GM21825 (cell line): ENCODE data around the gene TMEM214.
A peak's percentile ranks its signal among the peaks of the same experiment; 100 is the strongest.

Source experiments
- ATAC-seq: cut with Tn5 transposase; IDR thresholded peaks from one replicate; pipeline ENCODE4 v1.9.1; 2021; ENCODE audit warnings: mild to moderate bottlenecking, moderate library complexity; ENCODE audit not compliant: unreplicated experiment

The TMEM214 gene

DNA sequence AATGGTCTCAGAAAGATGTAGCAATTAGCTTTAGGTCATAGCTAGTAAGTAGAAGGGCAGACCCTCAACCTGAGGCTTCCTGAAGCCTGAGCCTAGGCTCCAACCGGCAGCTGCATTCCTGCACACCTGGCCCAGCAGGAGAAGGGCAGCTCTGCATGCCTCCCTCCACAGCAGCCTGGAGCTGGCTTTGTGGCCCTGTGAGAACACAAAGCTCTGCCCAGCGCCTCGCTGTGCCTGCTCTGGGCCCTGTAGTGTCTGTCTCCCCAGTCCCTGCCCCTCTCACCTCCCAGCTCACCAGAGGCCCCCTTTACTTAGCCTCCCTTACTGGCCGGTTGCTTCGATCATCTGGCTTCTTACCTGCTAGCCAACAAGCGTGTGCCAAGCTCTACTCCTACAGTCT, 6.7 kb downstream of the TMEM214 start:
- ATAC-seq: no peak

DNA sequence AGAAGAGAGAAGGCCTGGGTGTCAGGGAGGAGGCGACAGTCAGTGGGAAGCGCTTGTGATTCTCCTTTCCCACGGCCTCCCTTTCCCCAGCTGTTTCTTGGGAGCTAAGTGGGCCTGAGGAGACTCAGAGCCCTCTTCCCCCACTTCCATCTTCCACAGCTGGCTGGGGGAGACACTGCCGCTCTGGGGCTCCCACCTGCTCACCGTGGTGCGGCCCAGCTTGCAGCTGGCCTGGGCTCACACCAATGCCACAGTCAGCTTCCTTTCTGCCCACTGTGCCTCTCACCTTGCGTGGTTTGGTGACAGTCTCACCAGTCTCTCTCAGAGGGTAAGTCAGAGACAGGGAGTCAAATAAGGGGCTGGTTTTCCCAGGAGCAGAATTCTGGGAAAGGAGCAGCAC, 7.1 kb downstream of the TMEM214 start:
- no peak for ATAC-seq

DNA sequence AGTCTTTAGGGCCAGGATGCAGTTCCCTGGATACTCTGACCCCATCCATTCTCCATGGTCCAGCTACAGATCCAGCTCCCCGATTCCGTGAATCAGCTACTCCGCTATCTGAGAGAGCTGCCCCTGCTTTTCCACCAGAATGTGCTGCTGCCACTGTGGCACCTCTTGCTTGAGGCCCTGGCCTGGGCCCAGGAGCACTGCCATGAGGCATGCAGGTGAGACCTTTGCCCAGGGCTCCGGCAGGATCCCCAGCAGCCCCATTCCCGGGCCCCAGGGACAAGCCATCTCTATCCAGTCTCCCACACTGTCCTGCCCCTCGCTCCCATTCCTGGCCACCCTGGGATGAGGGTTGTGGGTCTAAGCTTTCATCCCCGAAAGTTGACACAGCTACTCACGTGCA, 7.5 kb downstream of the TMEM214 start:
- no peak for ATAC-seq

DNA sequence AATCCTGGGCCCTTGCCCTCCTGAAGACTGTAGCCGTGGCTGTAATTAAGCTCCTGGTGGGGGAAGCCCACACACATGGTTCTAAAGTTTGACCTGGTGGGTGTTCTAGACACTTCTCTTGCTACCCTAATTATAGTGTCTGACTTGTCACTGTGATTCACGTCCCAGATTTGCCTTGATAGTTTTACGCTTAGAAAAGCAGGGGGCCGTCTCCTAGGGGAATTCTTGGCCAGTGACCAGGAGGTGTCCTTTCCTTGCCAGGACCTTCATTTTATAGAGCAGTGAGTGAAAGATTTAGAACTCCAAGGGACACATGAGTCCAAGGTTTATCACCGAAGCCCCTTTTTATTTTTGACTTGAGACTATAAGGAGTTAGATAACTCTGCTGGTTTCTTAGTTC, 9.0 kb downstream of the TMEM214 start:
- peak; percentile 26 for ATAC-seq

DNA sequence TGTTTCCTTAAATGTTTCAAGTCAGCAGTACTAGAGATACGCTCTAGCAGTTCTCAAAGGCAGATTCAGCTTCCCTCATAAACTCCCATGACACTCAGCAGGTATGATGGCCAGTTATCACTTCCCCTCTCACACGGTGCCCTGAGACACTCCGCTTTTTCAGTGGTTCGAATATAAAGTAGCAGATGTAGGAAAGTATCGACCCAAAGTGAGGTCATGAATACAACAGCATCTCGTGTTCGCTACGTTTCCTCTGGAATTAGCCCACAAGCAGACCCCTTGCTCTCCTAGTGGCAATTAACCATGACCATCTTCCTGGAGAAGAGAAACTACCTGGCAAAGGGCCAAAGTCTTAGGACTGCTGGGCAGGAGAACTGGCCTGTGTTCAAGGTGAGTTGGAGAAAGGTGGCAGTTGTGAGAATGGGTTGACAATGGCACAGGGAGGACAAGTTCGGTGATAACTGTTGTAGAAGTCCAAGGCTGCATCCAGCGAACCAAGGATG, 9.4 kb downstream of the TMEM214 start:
- ATAC-seq: peak; percentile 56

DNA sequence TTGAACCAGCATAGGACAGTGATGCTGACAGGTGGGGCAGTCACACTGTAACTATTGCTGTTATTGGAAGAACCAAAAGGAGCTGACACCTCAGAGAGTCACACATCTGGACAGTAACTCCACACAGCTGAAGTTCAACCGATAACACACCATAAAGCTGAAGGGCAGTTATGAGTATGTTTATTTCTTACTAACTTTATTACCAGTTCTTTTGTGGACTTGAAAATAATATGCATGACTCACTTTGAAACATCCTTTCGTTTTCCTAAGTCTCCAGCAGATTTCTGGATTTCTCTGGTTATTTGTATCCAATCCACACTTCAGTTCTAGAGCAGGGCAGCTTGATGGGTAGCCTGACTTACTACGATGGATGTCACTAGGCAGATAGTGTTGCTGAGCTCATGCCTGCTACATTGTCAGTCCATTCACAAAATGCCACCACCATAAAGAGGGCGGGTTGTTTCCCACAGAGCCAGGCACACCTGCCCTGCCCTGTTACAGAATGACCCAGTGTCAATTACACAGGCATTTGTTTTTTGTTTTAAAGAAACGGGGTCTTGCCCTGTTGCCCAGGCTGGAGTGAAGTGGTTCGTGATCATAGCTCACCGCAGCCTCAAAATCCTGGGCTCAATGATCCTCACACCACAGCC, 10.3 kb downstream of the TMEM214 start:
- ATAC-seq: no peak

DNA sequence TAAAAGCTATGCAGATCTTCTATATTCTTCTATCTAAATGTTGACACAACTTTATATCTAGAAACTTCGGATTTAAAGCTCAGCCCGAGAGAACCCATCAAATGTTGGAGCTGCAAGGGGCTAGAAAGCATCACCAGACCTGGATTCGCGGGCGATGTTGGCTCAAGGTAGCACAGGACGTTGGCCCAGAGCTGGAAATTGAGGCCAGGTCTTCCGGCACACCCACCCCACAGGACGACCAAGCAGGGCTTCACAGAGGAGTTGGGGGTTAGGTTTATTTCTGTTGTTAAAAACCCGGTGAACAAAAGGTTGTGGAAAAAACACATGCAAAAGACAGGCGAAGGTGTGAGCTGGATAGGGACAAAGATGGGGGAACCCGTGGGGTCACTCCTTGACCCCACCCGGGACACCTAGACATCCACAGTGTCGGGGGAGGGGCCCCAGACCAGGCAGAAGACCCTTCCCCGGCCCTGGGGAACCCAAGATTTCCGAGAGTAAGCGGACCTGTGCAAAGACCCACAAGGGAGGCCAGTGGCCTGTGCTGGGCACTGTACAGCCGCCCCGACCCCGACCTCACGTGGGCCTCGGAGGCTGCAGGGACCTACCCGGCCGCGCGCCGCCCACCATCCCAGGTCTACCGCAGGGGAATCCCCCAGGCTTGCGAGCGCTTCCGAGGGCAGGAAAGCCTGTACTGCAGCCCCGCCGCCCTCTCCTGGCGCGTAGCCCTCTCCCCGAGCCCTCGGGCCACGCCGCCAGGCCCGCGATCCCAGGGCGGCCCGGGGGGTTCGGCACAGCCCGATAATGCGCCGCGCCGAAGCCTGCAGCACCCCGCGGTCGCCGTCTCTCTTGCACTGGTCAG, 16.9 kb downstream of the TMEM214 start:
- ATAC-seq: peak; percentile 27

DNA sequence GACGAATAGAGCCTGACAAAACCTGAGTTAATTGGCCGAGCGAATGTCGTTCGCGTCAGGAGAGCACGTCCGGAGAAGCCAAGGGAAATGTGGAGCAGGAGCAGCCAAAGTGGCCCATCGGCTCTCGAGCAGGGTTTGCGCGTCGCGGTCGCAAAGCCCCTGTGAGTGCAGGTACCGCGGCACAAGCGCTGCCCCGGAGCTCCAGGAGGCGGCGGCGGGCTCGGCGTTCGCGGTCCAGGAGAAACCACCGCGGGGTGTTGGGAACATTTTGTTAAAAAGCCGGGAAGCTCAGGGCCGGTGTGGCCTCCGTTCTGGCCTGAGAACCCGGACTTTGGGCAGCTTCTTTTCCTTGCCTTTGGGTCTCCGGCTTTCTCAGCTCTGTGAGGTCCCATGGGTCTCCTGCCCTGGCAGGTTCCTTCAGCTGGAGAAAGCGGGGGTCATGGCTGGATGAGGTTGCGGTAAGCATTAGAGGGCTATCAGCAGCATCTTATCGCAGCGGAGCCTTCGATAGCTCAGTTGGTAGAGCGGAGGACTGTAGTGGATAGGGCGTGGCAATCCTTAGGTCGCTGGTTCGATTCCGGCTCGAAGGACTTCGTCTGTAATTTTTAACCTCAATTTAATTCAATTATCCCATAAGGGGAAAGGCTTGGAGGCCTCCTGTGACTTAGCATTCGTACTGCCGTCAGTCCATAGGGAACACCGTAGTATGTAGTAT, 17.7 kb downstream of the TMEM214 start:
- peak; percentile 40 for ATAC-seq

DNA sequence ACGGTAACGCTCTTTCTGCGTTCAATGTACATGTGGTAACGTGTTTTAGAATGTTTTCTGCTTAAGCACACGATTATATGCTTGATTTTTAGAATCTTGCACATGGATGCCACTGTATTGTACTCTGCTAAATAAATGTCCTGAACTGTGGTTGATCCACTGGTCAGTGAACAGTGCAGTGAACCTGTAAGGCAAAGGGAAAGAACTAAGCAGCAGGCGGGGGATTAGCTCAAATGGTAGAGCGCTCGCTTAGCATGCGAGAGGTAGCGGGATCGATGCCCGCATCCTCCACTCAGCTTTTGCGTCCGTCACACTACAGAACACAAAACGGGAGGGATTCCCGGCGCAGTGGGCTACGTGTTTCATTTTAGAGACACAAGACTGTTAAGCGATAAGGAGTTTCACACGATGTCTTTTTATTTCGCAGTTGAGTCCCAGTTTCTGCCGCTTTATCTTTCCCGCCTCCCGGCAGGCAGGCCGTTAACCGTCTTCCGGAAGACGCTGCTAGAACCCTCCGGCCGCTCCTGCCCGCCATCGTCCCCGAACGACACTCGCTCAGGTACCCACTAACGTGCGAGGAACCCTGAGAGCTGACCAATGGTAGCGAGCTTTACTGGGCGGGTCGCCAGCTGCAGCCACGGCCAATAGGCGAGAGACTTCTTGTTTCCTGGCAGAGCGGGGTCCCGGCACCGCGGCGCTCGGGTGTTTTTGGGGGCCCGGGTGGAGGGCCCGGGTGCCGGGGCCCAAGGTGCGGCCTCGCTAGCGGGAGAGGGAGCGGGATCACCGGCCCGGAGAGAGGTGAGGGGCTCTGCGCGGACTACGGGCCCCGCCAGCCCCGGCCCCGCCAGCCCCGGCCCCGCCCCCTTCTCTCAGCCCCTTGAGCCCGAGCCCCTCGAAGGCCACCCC, 18.5 kb downstream of the TMEM214 start, which contains the start of gene AGBL5:
Gene AGBL5 (plus strand): TSS at position 673 of the 906 bp plus-strand sequence. CDS start 1,291 bp downstream, outside the sequence.
- peak; percentile 60 for ATAC-seq

DNA sequence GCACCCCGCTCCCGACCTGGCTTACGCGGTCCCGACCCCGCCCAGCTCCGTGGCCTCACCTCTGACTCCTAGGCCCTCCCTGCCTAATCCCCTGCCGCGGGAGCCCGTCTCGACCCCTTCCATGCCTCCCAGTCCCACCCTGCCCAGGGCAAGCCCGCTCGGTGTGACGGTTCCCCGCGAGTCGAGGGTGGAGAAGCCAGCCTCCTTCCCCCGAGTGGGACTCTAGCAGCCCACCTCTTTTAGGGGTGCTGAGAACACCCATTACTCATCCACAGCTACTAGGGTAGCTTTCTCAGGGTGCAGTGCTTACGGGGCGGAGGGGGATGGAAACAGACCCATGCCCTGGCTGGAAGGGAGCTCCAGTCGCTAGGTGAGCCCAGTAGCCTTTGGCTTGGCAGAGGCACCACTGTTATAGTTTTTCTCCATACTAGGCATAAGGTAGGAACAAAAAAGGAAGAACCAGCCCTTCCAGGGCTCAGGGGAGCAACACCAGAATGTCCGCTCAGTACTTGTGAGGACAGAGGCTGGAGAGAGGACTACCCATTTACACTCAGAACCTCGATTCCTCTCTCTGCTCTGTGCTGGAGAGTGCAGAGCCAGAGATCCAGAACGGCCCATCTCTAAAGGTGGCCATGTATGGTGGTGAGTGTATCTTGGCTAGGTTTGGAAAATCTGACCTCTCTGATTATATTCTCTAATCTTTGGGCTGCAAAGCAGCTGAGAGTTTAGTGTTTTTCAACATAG, 19.3 kb downstream of the TMEM214 start:
- no peak for ATAC-seq

DNA sequence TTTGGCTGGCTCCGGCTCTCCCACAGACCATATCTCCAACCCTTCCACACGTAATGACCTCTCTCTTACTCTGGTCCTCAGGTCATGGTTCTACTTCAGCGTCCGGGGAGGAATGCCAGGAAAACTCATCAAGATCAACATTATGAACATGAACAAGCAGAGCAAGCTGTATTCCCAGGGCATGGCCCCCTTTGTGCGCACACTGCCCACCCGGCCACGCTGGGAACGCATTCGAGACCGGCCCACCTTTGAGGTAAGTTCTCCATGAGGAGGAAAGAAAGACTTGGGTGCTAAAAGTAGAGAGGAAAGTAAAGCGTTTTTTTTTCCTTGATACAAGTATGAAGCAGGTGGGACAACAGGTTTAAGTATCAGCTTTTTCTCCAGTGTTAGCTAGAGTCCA, 20.6 kb downstream of the TMEM214 start:
- ATAC-seq: no peak

DNA sequence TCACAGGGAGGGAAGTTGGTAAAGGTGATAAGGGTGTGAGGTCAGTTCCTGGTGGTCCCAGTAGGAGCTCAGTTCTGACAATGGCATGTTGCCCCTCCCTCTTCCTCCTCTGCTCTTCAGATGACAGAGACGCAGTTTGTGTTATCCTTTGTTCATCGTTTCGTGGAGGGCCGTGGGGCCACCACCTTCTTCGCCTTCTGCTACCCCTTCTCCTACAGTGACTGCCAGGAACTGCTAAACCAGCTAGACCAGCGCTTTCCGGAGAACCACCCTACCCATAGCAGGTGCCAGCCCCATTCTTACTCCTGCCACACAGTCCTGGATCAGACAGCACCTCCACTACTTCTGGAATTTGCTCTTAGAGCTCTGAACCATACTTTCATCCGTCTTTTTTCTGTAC, 21.0 kb downstream of the TMEM214 start:
- ATAC-seq: no peak

DNA sequence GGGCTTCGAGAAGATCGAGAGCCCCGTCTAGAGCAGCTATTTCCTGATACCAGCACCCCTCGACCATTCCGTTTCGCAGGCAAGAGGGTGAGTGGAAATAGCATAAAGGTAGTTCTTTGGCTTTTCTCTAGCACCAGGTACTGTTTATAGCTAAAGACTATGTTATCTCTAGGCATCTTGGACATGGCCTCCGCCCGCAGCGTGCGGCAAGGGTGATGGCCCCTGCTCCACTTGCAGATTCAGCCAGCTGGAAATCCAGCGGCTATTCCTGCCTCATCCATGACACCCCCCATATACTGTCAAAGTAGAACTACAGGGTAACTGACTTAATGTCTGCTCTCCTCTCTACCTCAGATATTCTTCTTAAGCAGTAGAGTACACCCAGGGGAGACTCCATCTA, 22.0 kb downstream of the TMEM214 start:
- ATAC-seq: no peak

DNA sequence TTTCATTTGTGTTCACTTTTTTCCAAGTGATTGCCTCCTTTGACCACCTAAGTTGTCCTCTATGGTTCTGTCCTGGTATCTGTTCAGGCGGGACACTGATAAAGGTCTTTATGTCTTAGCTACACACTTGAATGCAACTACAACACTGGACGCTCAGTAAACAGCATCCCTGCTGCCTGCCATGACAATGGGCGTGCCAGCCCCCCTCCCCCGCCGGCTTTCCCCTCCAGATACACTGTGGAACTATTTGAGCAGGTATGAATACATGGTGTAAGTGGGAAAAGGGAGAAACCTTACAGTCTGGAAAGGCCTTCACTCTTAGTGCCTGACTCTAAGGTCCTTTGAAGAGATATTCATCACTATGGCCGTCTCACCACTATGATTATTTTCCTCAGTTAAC, 24.4 kb downstream of the TMEM214 start:
- no peak for ATAC-seq

DNA sequence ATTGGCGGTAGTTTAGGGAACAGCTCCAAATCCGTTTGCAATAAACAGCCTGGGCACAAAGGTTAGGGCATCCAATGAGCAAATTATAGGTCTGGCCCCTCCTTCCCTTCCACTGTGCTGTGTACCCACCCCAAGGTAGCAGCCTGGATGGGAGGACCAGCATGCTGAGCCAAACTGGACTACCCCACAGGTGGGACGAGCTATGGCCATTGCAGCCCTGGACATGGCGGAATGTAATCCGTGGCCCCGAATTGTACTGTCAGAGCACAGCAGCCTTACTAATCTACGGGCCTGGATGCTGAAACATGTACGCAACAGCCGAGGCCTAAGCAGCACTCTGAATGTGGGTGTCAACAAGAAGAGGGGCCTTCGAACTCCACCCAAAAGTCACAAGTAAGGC, 25.4 kb downstream of the TMEM214 start:
- no peak for ATAC-seq

DNA sequence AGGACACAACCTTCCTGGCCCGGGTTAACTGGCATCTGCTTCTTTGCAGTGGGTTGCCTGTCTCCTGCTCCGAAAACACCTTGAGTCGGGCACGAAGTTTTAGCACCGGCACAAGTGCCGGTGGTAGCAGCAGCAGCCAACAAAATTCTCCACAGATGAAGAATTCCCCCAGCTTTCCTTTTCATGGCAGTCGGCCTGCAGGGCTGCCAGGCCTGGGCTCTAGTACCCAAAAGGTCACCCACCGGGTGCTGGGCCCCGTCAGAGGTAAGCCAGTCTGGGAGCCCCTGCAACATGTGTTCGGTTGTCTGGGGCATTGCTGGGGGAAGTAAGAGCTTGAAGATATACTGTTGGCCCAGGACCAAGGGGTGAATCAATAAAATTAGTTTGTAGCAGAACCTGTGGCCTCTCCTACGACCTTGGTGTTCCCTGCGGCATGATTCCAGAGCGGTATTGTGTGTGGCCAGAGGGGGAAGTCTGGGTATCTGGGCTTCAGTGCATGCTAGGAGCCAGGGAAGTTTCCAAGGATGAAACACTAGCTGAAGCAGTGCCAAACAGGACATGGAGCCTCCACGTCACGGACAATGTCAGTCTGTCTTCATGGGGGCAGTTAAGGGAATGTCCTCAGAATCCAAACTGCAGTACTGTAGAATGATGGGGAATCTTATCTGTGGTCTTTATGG, 26.5 kb downstream of the TMEM214 start:
- ATAC-seq: no peak

DNA sequence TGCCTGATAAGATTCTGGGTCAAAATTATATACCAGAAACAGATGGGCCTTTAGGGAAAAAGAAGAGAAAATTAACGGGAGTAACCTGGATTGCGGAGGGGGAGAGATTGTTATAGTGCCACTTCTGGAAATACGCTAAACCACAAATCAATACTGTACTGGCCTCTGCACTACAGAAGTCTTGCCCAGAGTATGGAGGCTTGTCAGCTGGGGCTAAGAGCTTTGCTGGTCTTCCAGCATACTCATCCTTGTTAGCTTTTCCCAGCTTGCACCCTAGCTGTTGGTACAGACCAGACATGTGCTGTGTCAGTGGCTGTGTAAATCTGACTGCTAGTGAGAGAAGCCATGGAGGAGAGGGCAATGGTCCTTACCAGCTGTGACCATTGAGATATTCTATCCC, 27.6 kb downstream of the TMEM214 start:
- no peak for ATAC-seq

DNA sequence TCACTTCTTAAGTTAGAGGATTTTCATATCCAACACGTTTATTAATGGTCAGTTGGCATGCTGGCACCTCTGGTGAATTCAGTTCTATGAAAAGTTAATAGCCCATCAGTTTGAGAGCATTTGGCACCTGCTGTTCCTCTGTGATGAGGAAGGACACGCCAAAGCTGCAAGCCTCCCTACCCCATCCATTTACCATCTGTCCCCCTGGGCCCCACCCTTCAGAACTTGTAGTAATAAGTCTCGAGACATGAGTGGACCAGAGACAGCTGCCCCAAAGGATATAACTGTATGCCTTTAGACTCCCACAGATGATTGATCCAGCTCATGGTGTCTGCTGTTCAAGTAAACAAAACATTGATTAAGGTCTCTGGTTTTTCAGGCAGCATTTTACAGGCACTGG, 32.4 kb downstream of the TMEM214 start:
- ATAC-seq: no peak

DNA sequence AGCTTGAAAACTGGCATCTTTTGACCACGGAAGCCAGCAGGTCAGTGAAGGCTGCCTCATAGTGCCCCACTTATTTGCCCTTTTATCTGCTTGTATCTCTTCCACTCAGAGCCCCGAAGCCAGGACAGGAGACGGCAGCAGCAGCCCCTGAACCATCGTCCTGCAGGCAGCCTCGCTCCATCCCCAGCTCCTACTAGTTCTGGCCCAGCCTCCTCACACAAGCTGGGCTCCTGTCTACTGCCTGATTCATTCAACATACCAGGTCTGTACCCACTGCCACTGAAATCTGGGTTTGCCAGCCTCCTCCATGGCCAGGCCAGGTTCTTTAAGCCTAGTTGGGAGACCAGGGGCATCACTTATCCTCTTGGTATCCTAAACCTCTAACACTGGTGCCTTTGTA, 34.6 kb downstream of the TMEM214 start:
- no peak for ATAC-seq
